ENCODE data around the gene APLP2.

The APLP2 gene

DNA sequence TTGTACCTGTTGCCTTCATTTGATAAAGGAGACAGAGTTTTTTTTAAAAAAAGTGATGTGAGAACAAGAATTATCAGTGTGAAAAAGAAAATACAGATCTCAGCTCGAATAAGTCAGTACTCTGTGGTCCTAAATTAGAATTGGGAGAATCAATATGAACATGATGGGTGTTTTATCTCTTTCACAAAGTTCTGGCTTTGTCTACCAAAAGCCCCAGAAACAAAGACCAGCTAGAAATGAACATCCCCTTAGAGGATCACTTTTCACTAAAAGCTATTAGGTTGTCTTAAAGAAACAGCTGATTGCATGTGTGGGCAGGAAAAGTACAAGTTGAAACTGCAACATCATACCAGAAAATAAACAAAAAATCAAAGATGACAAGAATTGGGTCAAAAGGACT, 81.5 kb downstream of the APLP2 start:
- DNase-seq (ENCODE audit: low read depth) = no peak
- TF ChIP-seq POLR2A (IDR thresholded peaks at IDR 0.05; ENCODE audit: extremely low read depth, insufficient read length) (no peak), MYC (IDR thresholded peaks at IDR 0.05; ENCODE audit: low read depth, low read length) (no peak)
- TF ChIP-seq, protein P1, sequence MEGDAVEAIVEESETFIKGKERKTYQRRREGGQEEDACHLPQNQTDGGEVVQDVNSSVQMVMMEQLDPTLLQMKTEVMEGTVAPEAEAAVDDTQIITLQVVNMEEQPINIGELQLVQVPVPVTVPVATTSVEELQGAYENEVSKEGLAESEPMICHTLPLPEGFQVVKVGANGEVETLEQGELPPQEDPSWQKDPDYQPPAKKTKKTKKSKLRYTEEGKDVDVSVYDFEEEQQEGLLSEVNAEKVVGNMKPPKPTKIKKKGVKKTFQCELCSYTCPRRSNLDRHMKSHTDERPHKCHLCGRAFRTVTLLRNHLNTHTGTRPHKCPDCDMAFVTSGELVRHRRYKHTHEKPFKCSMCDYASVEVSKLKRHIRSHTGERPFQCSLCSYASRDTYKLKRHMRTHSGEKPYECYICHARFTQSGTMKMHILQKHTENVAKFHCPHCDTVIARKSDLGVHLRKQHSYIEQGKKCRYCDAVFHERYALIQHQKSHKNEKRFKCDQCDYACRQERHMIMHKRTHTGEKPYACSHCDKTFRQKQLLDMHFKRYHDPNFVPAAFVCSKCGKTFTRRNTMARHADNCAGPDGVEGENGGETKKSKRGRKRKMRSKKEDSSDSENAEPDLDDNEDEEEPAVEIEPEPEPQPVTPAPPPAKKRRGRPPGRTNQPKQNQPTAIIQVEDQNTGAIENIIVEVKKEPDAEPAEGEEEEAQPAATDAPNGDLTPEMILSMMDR (IDR thresholded peaks at IDR 0.05; ENCODE audit: low read depth, low read length) = no peak
- TF ChIP-seq, protein P2, sequence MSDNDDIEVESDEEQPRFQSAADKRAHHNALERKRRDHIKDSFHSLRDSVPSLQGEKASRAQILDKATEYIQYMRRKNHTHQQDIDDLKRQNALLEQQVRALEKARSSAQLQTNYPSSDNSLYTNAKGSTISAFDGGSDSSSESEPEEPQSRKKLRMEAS (IDR thresholded peaks at IDR 0.05; ENCODE audit: low read depth, low read length) = no peak
- H3K4me3 ChIP-seq (ENCODE audit: low read depth, low read length) = no peak overlapping the region

DNA sequence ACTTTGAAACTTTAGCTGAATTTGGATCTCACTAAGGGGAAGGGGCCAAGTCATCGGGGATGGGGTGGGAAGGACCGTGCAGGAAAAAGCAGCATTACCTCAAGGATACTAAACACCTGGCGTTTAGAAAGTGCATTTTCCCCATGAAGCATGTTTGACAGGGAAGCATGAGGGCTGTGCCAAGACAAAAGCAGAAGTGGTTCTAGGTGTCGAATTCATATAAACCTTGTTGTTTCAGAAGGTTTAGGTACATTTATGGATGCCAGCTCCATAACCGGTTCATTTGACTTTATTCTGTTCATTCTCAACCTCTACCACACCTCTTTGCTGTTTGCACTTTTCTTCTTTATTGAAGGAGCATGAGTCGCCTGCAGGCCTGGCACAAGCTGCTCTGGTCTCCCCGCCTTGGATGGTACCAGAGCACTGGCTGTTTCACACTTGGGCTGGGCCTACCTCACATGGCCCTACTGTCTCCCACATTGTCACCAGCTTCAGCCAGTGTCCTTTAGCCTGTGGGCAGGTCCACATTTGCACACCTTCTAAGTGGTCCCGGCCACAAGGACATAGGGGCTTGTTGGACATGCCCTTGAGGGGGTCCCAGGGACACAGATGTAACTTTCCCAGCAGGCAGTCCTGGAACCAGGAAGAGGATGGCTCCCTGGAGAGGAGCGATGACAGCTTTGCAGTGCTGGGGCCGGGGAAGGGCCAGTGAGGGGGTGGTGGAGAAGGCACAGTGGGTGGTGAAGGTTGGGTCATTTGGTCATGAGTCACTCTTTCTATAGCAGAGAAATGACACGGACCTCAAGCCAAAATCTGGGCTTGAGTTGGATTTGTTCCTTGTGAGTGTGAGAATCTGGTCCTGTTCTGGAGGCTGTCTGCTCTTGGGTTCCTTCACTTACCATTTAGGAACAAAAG, 86.7 kb downstream of the APLP2 start:
- H3K4me3 ChIP-seq (ENCODE audit: low read depth, low read length) = no peak overlapping the region
- no peak for TF ChIP-seq POLR2A (IDR thresholded peaks at IDR 0.05; ENCODE audit: extremely low read depth, insufficient read length)
- 0 out of 2 replicates have a peak, but pooled peaks have one; percentile 31 for TF ChIP-seq MYC (IDR thresholded peaks at IDR 0.05; ENCODE audit: low read depth, low read length)
- TF ChIP-seq, protein P2 (IDR thresholded peaks at IDR 0.05; ENCODE audit: low read depth, low read length) = no peak
- peak; percentile 73 for DNase-seq (ENCODE audit: low read depth)

DNA sequence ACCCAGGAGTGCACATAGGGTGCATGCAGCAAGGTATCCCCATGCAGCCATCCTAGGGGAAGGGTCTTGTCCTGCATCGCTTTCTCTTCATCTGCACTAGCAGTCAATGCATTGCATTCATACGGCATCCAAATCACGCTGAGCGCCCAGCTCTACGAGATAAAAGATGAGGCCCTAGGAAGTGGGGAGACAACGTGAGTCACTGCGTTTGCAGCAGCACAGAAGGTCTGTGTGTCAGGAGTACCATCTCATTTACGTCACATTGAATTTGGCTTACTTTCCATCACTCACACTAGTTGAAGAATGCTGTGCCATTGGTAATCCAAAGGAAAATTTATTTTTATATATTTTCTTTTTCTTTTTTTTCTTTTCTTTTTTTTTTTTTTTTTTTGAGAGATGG, 87.4 kb downstream of the APLP2 start:
- no peak overlapping the region for H3K4me3 ChIP-seq (ENCODE audit: low read depth, low read length)
- DNase-seq (ENCODE audit: low read depth) = peak; percentile 66
- TF ChIP-seq POLR2A (IDR thresholded peaks at IDR 0.05; ENCODE audit: extremely low read depth, insufficient read length) (no peak), MYC (IDR thresholded peaks at IDR 0.05; ENCODE audit: low read depth, low read length) (no peak)
- TF ChIP-seq, protein P2 (IDR thresholded peaks at IDR 0.05; ENCODE audit: low read depth, low read length) = no peak
- TF ChIP-seq, protein P1 (IDR thresholded peaks at IDR 0.05; ENCODE audit: low read depth, low read length) = no peak

DNA sequence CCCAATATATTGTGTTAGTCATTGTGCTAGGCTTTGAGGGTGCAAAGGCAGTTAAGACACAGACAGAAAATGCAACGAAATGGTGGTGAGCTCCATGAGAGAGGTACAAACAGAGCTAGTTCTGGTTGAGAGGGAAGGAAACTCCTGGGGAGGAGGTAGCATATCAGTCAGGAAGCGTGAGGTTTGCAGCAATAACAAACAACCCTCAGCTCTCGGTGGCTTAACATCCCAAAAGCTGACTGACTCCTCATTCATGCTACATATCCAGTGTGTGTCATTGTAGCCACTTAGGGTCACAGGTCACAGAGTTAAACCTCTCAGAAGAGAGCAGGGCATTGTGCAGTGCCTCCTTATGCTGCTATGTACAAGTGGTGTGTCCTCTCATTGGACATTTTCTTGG, 88.1 kb downstream of the APLP2 start:
- DNase-seq (ENCODE audit: low read depth) = no peak
- no peak overlapping the region for H3K4me3 ChIP-seq (ENCODE audit: low read depth, low read length)
- TF ChIP-seq, protein P2 (IDR thresholded peaks at IDR 0.05; ENCODE audit: low read depth, low read length) = no peak
- TF ChIP-seq MYC (IDR thresholded peaks at IDR 0.05; ENCODE audit: low read depth, low read length) (no peak), POLR2A (IDR thresholded peaks at IDR 0.05; ENCODE audit: extremely low read depth, insufficient read length) (no peak)
- TF ChIP-seq, protein P1 (IDR thresholded peaks at IDR 0.05; ENCODE audit: low read depth, low read length) = no peak

DNA sequence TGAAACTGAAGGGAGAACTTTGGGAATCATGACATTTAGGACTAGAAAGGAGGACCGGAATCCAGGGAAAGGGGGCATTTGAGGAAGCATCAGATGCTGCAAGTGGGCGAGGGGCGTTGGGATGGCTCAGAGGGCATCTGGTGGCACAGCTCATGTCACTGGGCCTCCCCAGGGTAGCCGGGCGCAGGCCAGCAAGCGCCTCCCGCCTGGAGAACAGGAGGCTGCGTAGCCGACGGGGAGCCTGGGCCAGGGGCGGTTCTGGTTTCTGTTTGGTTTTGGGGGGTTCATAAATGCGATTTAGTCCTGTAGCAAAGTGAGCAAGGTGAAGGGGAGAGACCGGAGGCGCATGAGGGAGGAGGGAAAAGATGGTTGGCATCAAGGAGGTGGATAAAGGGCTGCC, 89.4 kb downstream of the APLP2 start:
- TF ChIP-seq MYC (IDR thresholded peaks at IDR 0.05; ENCODE audit: low read depth, low read length) = no peak
- TF ChIP-seq POLR2A (IDR thresholded peaks at IDR 0.05; ENCODE audit: extremely low read depth, insufficient read length) = no peak
- TF ChIP-seq, protein P2 (IDR thresholded peaks at IDR 0.05; ENCODE audit: low read depth, low read length) = no peak
- TF ChIP-seq, protein P1 (IDR thresholded peaks at IDR 0.05; ENCODE audit: low read depth, low read length) = no peak
- no peak overlapping the region for H3K4me3 ChIP-seq (ENCODE audit: low read depth, low read length)
- no peak for DNase-seq (ENCODE audit: low read depth)
